NCI-H1092 treated with DMSO at 0.1 percent for 48 hours (cell line): Measurements from ENCODE around the gene MUSTN1.

ENCODE experiments used
- DNase-seq: peaks from one replicate; lab custom pipeline; 2025; lab: John Stamatoyannopoulos, UW

The MUSTN1 gene

DNA sequence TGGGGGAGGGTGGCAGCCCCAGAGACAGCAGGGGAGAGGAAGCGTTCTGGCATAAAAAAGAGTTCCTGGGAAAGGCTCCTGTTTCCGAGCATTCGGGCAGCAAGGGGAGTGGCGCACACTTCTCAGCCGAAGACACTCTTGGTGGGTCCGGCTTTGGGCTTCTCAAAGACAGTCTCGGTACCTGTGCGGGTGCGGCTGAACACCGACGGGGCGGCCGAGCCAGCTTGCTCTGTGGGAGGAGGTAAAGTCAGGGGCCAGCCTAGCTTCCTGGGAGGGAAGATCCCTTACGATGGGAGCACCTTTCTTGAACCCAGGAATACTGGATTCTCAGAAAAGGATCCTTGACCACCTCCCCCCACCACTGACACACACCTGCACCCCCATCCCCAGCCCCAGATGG, 1.6 kb downstream of the MUSTN1 start:
- DNase-seq = no peak

DNA sequence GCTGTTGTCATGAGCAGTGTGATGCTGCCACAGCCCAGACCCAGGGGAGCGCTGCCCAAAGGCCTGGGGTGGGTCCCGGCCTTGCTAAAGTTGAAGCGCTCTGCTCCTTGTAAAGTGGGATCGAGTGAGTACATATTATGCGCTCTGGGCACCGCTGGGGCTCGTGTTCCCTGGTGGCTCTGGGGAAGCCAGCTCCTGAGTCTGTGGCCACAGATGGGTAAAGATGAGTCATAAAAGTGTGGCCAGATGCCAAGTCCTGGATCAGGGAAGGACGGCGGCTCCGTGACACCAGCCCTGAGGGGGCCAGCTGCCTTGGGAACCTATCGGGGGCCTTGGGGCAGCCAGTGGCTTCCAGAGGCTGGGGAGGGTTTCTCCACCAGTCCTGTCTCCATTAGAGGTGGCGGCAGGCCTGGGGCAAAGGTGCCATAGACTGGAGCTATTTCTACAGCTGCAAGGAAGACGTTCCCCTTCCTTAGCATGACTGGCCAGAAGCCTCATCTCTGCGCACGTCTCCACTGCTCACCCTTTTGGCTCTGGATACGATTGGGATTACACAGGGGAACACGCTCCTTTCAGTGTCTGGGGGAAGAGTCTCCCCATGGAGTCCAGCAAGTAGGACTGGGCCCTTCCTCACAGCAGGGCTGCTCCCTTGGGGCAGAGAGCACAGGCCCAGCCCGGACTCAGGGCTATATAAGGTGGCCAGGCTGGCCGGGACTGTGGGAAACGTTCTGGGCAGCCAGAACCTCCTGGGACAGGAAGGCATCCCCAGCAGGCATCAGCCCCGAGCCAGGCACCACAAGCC, 3.1 kb downstream of the MUSTN1 start:
- no peak for DNase-seq

DNA sequence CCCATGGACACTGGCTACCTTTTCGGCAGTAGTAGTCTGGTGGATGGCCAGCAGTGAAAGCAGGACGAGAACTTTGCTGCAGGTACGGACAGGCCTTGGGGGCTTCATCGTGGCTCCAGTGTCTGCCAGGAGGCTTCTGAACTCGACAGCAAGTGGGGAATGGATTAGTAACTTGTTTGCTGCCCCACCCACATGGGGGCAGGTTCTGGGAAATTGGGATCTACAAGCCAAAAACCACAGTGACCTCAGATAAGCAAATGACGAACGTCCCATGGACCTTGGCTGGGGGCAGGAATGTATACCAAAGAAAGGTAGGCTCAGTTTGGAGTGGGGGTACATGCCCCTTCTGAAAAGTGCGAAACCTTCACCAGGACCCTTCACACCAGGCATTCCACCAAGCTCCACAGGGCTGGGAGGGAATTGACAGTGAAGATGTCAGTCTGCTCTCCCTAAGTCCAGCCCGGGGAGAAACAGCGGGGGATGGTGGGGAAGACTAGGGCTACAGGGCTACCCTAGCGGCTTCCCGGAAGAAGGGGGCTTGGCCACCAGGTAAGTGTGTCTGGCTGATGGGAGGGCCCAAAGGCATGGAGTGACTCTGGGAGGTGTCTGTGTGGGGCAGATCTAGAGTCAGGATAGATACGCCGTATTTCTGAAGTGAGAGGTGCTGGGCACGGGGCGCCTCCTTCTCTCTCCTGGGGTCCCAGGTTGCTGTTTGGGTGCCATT, 4.1 kb downstream of the MUSTN1 start, which contains the start of gene ITIH4:
Gene ITIH4 (minus strand): TSS at position 138 of the 724 bp plus-strand sequence. CDS start 30 bp downstream, at position 108.
- no peak for DNase-seq

DNA sequence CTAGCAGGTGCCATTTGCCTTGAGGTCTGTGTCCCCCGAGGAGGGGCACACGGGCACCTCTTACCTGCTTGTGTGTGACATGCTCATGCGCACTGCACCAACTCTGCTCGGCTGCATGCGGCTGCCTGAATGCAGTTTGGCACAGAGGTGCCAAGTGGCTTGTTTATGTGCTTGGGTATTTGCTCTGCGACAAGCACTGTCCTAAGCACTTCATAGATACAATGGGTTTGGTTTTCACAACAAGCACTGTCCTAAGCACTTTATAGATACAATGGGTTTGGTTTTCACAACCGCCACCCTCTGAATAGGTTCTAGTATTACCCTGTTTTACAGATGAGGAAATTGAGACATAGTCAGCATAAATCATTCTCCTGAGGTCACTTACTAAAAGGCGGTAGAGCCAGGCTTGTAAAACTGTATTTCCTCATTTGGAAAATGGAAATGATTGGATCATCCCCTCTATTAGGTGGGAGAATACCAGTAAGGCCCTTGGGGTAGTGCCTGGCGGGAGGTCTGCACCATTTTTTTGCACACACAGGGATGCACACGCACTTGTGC, 4.8 kb downstream of the MUSTN1 start:
- DNase-seq = no peak

DNA sequence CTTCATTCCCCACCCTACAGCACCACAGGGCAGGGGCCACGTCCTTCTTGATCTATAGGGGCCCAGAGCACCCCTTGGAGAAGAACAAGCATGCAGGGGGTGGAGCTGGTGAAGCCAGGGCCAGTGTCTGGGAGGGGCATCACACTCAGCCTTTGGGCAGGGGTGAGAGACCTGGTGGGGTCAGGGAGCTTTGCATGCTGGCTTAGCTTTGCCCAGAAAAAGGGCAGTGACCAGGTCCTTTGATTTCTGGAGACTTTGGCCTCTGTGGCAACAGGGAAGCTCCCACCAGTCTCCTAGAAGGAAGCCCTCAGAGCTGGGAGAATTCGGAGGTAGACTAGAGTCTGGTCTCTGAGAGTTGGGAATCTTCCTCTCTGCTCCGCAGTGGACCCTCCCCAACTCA, 5.3 kb downstream of the MUSTN1 start:
- DNase-seq = no peak

DNA sequence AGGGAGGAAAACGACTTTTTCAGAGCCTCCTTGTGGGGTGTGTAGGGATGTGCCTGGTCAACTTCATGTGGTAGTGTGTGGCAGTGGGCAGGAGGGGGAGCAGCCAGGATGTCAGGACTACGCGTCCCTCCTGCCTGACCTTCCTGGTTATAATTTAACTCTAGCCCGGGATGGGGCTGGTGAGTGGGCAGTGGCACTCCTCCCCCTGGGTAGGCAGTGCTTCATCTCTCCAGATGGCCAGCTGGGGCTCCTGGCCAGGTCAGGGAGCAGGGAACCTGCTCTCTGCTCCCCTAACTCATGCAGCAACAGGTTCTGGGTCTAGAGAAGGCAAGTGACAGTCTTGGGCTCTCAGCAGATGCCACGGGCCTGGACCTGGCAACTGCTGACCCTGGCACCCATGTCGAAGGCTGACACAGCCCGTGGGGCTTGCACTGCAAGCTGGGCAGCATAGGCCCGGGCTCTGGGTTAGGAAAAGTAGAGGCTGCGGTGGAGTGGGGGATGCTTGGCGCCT, 6.9 kb downstream of the MUSTN1 start:
- no peak for DNase-seq

DNA sequence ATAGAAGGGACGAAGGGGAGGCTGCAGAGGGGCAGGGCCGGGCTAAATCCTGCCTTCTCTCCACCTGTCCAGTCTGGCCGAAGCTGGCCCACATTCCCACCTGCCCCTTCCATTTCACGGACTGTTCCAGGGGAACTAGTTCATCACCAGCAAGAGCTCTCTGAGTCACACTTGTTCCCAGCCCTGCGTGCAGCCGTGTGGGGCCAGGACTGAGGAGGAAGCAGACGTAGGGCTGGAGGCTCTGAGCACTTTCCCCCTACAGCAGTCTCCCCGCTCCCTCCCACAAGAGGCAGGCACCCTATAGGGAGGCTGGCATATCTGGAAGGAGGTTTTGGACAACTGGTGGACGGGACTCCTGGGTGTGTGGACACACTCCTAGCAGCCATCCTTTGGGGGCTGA, 7.4 kb downstream of the MUSTN1 start:
- DNase-seq = no peak

DNA sequence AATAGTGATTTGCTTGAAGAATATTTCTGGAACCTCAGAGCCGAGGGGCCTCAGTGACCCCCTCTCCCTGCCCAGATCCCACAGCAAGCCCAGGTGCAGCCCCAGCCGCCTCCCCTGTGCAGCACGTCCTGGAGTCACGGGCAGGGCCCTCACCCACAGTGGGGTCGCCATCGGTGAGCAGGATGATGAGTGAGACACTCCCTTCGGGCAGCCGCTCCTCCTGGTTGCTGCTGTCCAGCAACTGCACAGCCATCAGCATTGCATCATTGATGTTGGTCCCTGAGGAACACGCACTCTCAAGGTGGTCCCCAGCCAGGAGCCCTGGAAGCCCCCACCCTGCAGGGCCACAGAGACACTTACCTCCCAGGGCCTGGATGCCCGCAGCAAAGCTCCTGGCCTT, 10.8 kb downstream of the MUSTN1 start:
- no peak for DNase-seq

DNA sequence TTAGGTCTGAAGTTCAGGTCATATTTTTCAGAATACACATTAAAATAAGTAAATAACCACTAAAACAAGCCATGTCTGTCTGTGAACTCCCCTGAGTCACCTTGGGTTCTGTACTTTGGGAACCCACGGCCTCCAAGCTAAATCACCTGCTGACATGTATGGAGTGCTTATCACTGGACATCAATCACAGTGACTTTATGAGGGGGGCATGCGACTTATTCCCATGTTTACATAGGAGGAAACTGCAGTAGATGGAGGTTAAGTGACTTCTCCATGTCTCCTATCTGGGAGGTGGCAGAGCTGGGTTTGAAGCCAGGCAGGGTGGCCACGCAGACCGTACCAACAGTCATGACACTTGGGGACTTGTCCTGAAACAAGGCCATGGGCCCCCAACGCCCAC, 12.5 kb downstream of the MUSTN1 start:
- no peak for DNase-seq

DNA sequence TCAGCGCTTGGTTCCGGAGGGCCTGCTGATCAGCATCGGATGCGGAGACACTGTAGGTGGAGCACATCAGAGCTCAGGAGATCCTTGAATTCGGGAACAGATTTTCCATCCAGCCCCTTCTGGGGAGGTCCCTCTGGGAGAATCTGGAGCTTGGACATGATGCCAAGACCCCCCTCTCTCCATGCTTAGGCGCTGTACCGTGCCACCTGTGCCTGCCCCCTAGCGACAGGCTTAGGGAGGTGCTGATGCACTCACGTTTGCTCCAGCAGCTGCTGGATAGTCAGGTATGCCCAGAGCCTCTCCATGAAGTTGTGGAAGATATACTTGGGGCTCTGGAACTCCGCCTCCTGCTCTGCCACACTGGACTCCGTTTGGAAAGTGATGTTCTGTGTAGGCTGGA, 14.1 kb downstream of the MUSTN1 start:
- peak; percentile 4 for DNase-seq

DNA sequence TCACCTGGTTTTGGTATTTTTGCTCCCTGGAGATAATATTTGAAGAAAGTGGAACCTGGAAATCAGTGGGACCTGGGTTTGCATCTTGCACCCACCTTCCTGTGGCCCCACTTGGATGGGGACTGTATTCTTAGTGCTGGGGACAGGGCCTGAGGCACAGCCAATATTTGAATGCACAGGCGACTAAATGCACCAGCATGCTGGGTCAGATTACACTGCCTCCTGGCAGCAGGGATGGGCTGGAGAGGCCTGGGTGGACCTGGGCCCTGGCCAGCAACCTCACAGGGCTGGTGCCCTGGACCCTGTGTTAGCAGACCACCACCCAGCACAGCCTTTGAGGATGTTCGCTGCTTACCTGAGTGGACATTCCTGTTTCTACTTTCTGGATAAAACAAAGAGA, 14.9 kb downstream of the MUSTN1 start:
- no peak for DNase-seq

DNA sequence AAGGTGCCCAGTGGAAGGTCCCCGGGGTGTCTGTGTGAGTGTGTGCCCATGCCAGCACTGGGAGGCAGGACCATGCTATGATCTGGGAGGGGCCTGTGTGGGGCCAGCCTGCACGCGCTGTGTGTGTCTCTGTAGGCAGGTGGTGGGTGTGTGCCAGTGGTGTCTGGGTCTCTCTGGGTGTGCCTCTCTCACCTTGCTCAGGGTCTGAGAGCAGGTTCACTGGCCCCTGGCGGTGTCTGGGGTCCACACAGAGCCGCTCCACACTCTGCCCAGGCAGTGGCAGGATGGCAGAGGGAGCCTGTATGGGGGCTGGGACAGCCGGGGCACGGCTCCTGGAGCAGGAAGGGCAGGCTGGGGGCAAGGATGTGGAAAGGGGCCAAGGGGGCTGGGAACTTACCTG, 17.0 kb downstream of the MUSTN1 start:
- DNase-seq = no peak

DNA sequence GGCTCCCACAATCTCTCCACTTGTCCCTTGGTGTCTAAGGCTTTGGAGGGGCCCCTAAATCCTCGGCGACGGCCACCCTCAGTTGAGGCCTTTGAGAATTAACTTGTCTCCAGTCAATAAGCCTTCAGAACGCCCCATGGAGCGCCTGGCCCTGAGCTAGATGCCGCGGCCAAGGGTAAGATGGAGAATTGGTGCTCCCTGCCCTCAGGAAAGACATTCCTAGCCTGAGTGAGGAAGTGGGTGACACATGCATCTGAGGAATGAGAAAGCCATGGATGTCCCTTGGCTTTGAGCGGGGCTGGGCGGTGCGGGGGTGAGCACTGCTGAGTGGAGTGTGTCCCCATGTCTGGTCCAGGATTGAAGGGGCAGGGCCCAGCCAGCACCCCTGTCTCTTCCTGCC, 17.6 kb downstream of the MUSTN1 start:
- DNase-seq = no peak

DNA sequence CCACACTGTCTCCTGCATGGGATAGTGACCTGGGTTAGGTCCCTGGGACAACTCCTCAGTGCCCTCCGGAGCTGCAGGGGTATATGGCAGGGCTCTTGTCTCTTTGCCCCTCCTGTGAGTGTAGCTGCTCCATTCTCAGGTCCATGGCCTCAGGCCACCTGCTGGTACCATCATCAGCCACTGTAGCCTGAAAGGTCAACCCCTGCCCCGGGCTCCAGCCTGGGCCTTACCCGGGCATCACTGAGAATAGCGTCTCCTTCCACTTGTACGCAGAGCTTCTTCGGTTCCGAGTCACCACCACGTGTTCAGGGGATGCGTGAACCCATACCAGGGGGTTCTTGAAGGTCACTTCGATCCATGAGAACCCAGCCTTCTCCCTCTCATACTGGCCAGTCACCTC, 18.2 kb downstream of the MUSTN1 start:
- DNase-seq = no peak

DNA sequence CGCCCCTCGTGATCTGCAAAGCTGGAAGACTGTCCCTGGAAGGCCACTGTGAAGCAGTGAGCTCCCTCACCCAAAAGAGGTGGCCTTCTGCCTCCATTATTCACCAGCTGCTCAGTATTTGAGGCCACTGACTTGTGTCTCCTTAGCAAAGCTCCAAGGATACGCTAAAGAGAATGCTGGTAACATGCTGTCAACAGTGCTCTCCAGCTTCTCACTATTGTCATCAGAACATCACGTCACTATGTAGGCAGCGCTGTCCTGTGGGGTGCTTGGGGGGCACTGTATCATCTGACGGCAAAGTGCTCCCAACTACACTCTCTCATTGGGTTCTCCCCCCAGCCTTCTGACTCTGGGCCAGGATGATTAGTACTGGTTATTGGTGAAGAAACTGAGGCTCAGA, 18.6 kb downstream of the MUSTN1 start:
- DNase-seq = no peak

DNA sequence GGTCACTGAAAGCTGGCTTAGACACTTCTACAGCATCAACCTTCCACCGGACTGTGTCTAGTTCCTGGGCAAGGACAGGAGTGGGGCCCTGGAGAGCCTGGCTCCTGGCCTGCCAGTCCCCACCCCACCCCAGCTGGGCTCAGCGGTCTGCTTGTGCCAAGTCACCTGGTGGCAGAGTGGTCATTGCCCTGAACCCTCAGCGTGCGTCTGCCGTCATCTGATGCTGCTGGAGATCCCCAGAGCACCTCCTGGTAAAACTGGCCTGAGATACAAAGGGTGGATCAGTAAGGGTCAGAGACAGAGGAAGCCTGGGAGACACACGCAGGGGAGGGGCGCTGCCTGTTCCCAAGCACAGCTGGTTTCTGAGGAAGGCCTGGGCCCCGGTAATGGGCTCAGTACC, 21.0 kb downstream of the MUSTN1 start:
- DNase-seq = no peak

DNA sequence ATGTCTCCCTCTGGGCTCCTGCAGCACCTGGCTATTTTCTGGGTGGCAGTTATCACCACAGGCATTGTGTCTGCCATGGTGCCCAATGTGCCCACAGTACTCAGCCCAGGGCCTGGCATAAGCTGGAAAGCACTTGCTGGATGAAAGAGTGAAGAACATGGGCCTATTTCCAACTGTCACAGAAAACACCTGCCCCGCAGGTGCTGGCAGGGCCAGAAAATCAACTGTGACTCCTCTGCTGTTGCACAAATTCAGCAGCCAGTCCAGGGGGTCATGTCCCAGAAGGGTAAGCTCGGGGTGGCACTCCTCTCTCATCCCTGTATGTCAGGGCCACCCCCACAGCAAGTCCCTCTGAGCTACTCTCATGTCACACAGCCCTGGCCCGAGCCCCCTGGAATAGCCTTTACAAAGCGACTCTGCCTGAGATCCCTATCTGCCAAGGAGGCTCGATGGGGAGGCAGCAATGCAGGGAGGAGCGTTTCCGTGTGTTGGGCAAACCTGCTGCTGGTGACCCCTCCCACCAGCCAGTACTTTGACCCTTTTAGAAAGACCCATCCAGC, 23.3 kb downstream of the MUSTN1 start:
- no peak for DNase-seq

DNA sequence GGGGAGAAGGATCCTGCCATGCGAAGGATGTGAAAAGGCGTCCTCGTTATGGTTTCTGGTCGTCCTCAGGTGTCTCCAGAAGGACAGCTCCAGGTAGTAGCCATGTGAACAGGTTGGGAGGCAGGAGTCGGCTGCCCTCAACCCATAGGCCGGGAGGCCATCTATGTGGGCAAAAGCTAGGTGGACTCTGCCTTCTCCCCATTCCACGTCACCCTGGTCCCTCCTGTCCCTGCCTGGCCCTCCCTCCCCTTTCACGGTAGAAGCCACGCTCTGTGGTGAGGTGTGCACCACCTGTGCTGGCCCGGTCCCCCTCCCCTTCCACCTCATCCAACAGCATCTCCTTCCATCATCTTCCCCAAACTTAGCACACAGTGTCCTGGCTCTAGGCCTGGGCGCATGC, 23.9 kb downstream of the MUSTN1 start:
- DNase-seq = no peak

DNA sequence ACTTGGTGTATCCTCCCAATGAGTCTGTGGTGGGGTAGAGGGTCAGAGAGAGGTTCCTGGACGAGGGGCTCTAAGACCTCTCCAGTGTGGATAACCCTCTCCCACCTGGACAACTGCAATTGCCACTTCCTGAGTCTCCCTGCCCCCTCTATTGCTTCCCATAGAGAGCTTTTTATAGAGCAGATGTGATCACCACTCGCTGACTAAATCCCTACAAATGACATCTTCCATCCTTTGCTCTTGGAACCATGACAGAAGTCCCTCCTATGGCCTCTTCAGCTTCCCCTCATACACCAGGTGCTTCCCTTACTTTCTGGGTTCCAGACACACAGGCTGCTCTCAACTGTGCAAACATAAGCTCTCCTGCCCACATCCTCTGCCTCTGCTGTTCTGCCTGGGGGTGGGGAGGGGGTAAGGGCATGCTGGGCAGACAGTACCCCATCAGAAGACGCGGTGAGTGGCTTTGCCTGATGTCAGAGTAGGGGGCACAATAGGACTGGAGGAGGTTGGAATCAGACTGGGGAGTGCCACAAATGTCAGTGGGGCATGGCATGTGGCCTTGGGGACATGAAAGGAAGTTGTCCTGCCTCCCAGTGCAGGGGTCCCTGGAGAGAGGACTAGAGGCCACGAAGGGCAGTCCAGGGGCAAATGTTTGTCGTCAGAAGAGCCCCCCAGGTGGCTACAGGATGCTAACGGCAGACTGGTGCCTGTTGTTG, 25.0 kb downstream of the MUSTN1 start:
- peak; percentile 48 for DNase-seq

DNA sequence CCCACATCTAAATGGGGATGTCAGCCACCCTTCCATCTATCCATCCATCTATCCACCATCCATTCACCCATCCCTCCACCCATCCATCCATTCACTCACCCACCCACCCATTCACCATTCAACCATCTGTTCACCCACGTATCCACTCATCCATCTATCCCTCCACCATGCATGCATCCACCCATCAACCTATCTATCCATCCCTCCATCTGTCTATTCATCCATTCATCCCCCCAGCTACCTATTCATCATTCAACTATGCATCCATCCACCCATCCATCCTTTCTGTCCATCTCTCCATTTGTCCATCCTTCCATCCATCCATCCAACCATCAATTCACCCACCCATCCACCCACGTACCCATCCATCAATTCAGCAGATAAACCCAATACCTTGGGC, 25.7 kb downstream of the MUSTN1 start:
- no peak for DNase-seq

DNA sequence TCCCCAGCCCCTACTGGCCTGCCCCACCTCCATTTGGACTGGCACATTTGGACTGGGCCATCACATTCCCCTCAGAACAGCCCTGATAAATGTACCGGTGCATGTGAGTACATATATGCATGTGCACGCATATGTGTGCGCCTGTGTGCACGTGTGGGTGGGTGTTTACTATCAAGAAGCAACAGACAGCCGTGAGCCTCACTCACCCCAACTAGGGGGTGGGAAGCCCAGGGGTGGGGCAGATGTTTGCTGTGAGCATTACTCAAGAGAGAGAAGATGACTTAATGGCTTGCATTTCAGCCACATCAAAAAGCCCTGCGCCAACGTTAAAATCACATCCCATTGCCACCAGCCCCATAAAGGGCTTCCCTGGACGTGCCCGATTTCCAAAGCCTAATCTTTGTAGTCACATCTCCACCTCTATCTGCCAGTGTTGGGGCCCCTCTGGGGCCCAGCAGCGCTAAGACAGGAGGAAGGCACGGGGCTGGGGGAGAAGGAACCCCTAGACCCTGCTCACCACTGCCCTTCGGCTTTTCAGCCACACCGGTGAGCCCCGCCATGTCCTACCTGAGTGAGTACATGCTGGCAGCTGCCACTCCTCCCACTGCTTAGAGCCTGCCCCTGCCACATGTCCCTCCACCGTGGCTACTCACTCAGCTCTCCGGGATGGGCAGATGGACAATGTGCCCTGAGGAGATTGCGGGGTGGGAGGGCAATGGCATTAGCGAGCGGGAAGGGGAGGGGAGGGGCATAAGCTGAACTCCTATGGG, 29.4 kb downstream of the MUSTN1 start:
- no peak for DNase-seq
